Activated CD8-positive, alpha-beta T cell treated with anti-CD3 and anti-CD28 coated beads for 36 hours (primary cell): ENCODE data around the gene BEST1. TPM values are rescaled to one million over a fixed set of nuclear protein-coding genes. Genes with fewer than 3 reads are reported as not detected.

Experiments used
- ATAC-seq: fragments of 200-7000 bp; cut with Tn5 transposase; one replicate; pipeline ENCODE4 v1.10.0; 2021; ENCODE audit warnings: mild to moderate bottlenecking, moderate library complexity
- CTCF ChIA-PET: fragments of 350-600 bp; sonication (Branson Sonifier 250); formaldehyde crosslinking; loops from one replicate; lab custom pipeline; 2021; ENCODE audit warnings: antibody characterized with exemption; lab: Charles Lee
- POLR2A ChIA-PET: fragments of 350-600 bp; sonication (Branson Sonifier 250); formaldehyde crosslinking; loops from one replicate; lab custom pipeline; 2021; ENCODE audit warnings: antibody characterized with exemption; lab: Charles Lee
- DNase-seq: peaks from one replicate; pipeline ENCODE4 v3.0.0-alpha.2; 2020
- H3K27ac Mint-ChIP-seq: one replicate; pipeline ENCODE4 v1.8.0; 2021; ENCODE audit warnings: mild to moderate bottlenecking, mixed read lengths
- H3K27me3 Mint-ChIP-seq: one replicate; pipeline ENCODE4 v1.8.0; 2021; ENCODE audit warnings: mixed read lengths
- H3K36me3 Mint-ChIP-seq: one replicate; pipeline ENCODE4 v1.8.0; 2021; ENCODE audit warnings: low read depth, mixed read lengths
- H3K4me1 Mint-ChIP-seq: one replicate; pipeline ENCODE4 v1.8.0; 2021; ENCODE audit warnings: low read depth, mixed read lengths
- H3K4me3 Mint-ChIP-seq: one replicate; pipeline ENCODE4 v1.8.0; 2021; ENCODE audit warnings: mild to moderate bottlenecking, moderate library complexity, mixed read lengths
- H3K9me3 Mint-ChIP-seq: one replicate; pipeline ENCODE4 v1.8.0; 2021; ENCODE audit warnings: mixed read lengths
- intact Hi-C: fragments of 100-400 bp; cut with micrococcal nuclease; formaldehyde crosslinking; loops from one replicate; pipeline ENCODE4 v1.10.0; 2022
- total RNA-seq, 2 experiments: library from RNA; stranded (reverse); gene quantifications; one replicate each; pipeline ENCODE4 v1.2.3, GENCODE V29; 2021
- TF ChIP-seq, protein P1 (sequence below): fragments of 200-600 bp; IDR thresholded peaks from one replicate; pipeline ENCODE4 v1.8.0; 2022; ENCODE audit warnings: antibody characterized with exemption, mild to moderate bottlenecking

BEST1 gene
- total RNA-seq, 2 experiments from 2014 or later = 0.61 to 0.83 TPM

GRCh38 chr11:61966734-61967115 is 16.6 kb downstream of the BEST1 start:
- ChIA-PET CTCF (interaction anchor here (3.4 to 5.1 kb wide), 3 partner anchors 19 to 115 kb away, joined by 13 to 36 read pairs (median 13); no protein-coding TSS in a partner anchor), POLR2A (interaction anchor here (0.7 to 4.3 kb wide), 5 partner anchors 17 to 115 kb away, joined by 3 to 17 read pairs (median 3); no protein-coding TSS in a partner anchor)
- Mint-ChIP-seq H3K4me1 (peaks cover 58% of the 10 kb centered on the region), H3K9me3 (no peaks in the 10 kb centered on the region), H3K27ac (peak overlapping the region; percentile 75), H3K27me3 (no peaks in the 10 kb centered on the region), H3K36me3 (peaks cover 34% of the 10 kb centered on the region), H3K4me3 (peak overlapping the region; percentile 86)
- peak; percentile 56 for DNase-seq
- intact Hi-C loops = loop anchor here (10.0 kb wide), 1 partner anchor 118 kb away; no protein-coding TSS in a partner anchor
- no peak for ATAC-seq
- TF ChIP-seq, protein P1, sequence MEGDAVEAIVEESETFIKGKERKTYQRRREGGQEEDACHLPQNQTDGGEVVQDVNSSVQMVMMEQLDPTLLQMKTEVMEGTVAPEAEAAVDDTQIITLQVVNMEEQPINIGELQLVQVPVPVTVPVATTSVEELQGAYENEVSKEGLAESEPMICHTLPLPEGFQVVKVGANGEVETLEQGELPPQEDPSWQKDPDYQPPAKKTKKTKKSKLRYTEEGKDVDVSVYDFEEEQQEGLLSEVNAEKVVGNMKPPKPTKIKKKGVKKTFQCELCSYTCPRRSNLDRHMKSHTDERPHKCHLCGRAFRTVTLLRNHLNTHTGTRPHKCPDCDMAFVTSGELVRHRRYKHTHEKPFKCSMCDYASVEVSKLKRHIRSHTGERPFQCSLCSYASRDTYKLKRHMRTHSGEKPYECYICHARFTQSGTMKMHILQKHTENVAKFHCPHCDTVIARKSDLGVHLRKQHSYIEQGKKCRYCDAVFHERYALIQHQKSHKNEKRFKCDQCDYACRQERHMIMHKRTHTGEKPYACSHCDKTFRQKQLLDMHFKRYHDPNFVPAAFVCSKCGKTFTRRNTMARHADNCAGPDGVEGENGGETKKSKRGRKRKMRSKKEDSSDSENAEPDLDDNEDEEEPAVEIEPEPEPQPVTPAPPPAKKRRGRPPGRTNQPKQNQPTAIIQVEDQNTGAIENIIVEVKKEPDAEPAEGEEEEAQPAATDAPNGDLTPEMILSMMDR = no peak

GRCh38 chr11:61967116-61967923 is 17.2 kb downstream of the BEST1 start, which contains the start of gene FTH1:
Gene FTH1, minus strand, starts transcription at chr11:61967634. Its CDS starts 209 bp downstream, at chr11:61967425.
- Mint-ChIP-seq H3K9me3 (no peaks in the 10 kb centered on the region), H3K36me3 (peaks cover 34% of the 10 kb centered on the region), H3K27ac (peak within 1 kb of the TSS; percentile 94), H3K4me1 (peaks cover 61% of the 10 kb centered on the region), H3K4me3 (peak within 1 kb of the TSS; percentile 86), H3K27me3 (no peaks in the 10 kb centered on the region)
- ATAC-seq (peak; percentile 81), DNase-seq (peak; percentile 89)
- intact Hi-C loops = loop anchor here (10.0 kb wide), 1 partner anchor 117 kb away; no protein-coding TSS in a partner anchor
- ChIA-PET POLR2A (interaction anchor here (0.7 to 4.3 kb wide), 11 partner anchors 10 to 588 kb away, joined by 3 to 17 read pairs (median 4); partner anchors contain the start of gene FADS2), CTCF (interaction anchor here (0.9 to 5.1 kb wide), 4 partner anchors 68 to 170 kb away, joined by 5 to 36 read pairs (median 18); no protein-coding TSS in a partner anchor)
- TF ChIP-seq, protein P1 = no peak

GRCh38 chr11:61967924-61968757 is 18.0 kb downstream of the BEST1 start:
- CTCF ChIA-PET = interaction anchor here (0.5 to 5.1 kb wide), 7 partner anchors 21 to 815 kb away, joined by 3 to 36 read pairs (median 6); no protein-coding TSS in a partner anchor
- intact Hi-C loops = loop anchor here (10.0 kb wide), 1 partner anchor 117 kb away; no protein-coding TSS in a partner anchor
- ATAC-seq (peak; percentile 17), DNase-seq (peak; percentile 59)
- H3K27ac Mint-ChIP-seq = peak overlapping the region; percentile 91
- no peaks in the 10 kb centered on the region for H3K9me3 Mint-ChIP-seq
- H3K4me3 Mint-ChIP-seq = peak overlapping the region; percentile 86
- POLR2A ChIA-PET = interaction anchor here (0.7 to 4.3 kb wide), 13 partner anchors 8 to 587 kb away, joined by 3 to 17 read pairs (median 4); partner anchors contain the start of gene FADS2
- peaks cover 34% of the 10 kb centered on the region for H3K36me3 Mint-ChIP-seq
- no peaks in the 10 kb centered on the region for H3K27me3 Mint-ChIP-seq
- peaks cover 69% of the 10 kb centered on the region for H3K4me1 Mint-ChIP-seq
- TF ChIP-seq, protein P1 = no peak

DNA sequence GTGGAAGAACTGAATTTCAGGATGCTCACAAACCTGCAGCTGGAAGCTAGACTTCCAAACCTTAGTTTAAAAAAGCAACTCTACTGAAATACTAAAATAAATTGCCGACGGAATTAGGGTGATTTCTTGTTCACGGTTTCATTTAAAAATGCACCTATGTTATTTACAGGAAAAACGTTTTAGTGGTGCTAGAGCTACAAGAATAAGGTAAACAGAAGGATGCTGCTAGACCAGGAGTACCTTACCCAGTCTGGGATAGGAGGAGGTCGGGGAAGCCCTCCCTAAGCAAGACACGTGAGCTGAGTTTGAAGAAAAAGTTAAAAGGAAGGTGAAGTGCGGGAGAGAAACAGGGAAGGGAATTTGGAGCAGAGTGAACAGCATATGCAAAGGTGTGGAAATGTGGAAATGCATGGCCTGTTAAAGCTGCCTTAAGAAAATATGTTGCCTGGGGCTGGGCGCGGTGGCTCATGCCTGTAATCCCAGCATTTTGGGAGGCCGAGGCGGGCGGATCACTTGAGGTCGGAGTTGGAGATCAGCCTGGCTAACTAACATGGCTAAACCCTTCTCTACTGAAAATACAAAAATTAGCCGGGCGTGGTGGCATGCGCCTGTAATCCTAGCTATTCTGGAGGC is 18.7 kb downstream of the BEST1 start:
- DNase-seq = no peak
- Mint-ChIP-seq H3K4me3 (peak overlapping the region; percentile 86), H3K4me1 (peaks cover 67% of the 10 kb centered on the region), H3K27me3 (no peaks in the 10 kb centered on the region), H3K36me3 (peaks cover 28% of the 10 kb centered on the region), H3K9me3 (no peaks in the 10 kb centered on the region), H3K27ac (peak overlapping the region; percentile 91)
- no peak for ATAC-seq
- ChIA-PET CTCF (interaction anchor here (1.6 to 5.1 kb wide), 5 partner anchors 22 to 172 kb away, joined by 3 to 36 read pairs (median 13); no protein-coding TSS in a partner anchor), POLR2A (interaction anchor here (0.6 to 4.3 kb wide), 8 partner anchors 9 to 177 kb away, joined by 3 to 17 read pairs (median 4); no protein-coding TSS in a partner anchor)
- TF ChIP-seq, protein P1 = no peak
- intact Hi-C loops = loop anchor here (10.0 kb wide), 1 partner anchor 116 kb away; no protein-coding TSS in a partner anchor
